HCT116 (cell line): Measurements from ENCODE around the gene HABP2. TPM values are rescaled to one million over a fixed set of nuclear protein-coding genes. Genes with fewer than 3 reads are reported as not detected.

Experiments
- ATAC-seq: fragments of 200-7000 bp; cut with Tn5 transposase; 2 replicates; pipeline ENCODE4 v1.9.1; 2020; ENCODE audit warnings: mild to moderate bottlenecking, moderate library complexity
- BruUV-seq: library from RNA; stranded (reverse); fragments of 400-500 nt; replicated peaks from 2 replicates; lab custom pipeline; 2021; lab: Mats Ljungman, UMichigan
- CTCF ChIA-PET: fragments of 300-600 bp; sonication (Branson Sonifier 250); formaldehyde crosslinking; loops from one replicate; lab custom pipeline; 2021; ENCODE audit warnings: antibody characterized with exemption; lab: Charles Lee
- POLR2A ChIA-PET: fragments of 300-600, 350-600 bp; sonication (Branson Sonifier 250); formaldehyde crosslinking; loops from one replicate; lab custom pipeline; 2021; ENCODE audit warnings: antibody characterized with exemption; lab: Charles Lee
- RAD21 ChIA-PET, 2 experiments: fragments of 300-600 bp; sonication (Branson Sonifier 250); formaldehyde crosslinking; loops; one replicate each; lab custom pipeline; 2023; ENCODE audit warnings: low total read pairs in 2 of 2; ENCODE audit not compliant: uncharacterized antibody in 2 of 2, unreplicated experiment in 2 of 2, low non-redundant PET in 1 of 2; lab: Charles Lee
- DNase-seq: peaks from one replicate; pipeline ENCODE4 v3.0.0-alpha.2; 2010; ENCODE audit warnings: low read depth, low spot score
- H2AFZ ChIP-seq: fragments of 200-600 bp; shearing (Covaris generic), sonication (generic); 2 replicates; pipeline ENCODE4 v1.6.1; 2017; ENCODE audit warnings: low read depth, mixed run types, mixed read lengths, antibody characterized with exemption, low read length; ENCODE audit not compliant: poor library complexity, severe bottlenecking
- H3K27ac ChIP-seq: 2 replicates; pipeline ENCODE4 v1.5.1; 2012; ENCODE audit warnings: low read depth, low read length
- H3K27me3 ChIP-seq: fragments of 200-600 bp; sonication (generic); 2 replicates; pipeline ENCODE4 v1.6.1; 2016; ENCODE audit warnings: mixed run types, low read length, mixed read lengths; ENCODE audit not compliant: insufficient read depth
- H3K36me3 ChIP-seq, 2 experiments: fragments of 200-500 bp in 1 of 2; fragments of 200-600 bp in 1 of 2; sonication (Bioruptor generic) in 1 of 2; sonication (generic) in 1 of 2; 2 replicates each; pipeline versions ENCODE4 v1.5.1 to v1.6.1; 2014 to 2016; ENCODE audit warnings: low read length in 2 of 2, inconsistent platforms in 1 of 2, mixed read lengths in 1 of 2, mixed run types in 1 of 2; ENCODE audit not compliant: insufficient read depth in 2 of 2, control insufficient read depth in 1 of 2
- H3K4me1 ChIP-seq, 2 experiments: fragments of 200-600 bp in 1 of 2; sonication (generic) in 1 of 2; 2 replicates each; pipeline versions ENCODE4 v1.5.1 to v1.6.1; 2012 to 2017; ENCODE audit warnings: low read length in 2 of 2, inconsistent platforms in 1 of 2, mild to moderate bottlenecking in 1 of 2, mixed read lengths in 1 of 2, mixed run types in 1 of 2, moderate library complexity in 1 of 2; ENCODE audit not compliant: insufficient read depth in 2 of 2, control insufficient read depth in 1 of 2
- H3K4me2 ChIP-seq: fragments of 200-600 bp; sonication (generic); 2 replicates; pipeline ENCODE4 v1.6.1; 2017; ENCODE audit warnings: mixed run types, low read length, mixed read lengths
- H3K4me3 ChIP-seq, 2 experiments: fragments of 200-600 bp in 1 of 2; sonication (generic) in 1 of 2; replicated peaks in 1 of 2; 2 replicates each; pipeline ENCODE4 v1.5.1; 2011 to 2016; ENCODE audit warnings: low read length in 2 of 2, control low read depth in 1 of 2, low read depth in 1 of 2, mild to moderate bottlenecking in 1 of 2, mixed read lengths in 1 of 2, mixed run types in 1 of 2
- H3K79me2 ChIP-seq: fragments of 200-600 bp; sonication (generic); 2 replicates; pipeline ENCODE4 v1.6.1; 2017; ENCODE audit warnings: mild to moderate bottlenecking, mixed run types, low read length, moderate library complexity, mixed read lengths; ENCODE audit not compliant: insufficient read depth
- H3K9ac ChIP-seq: fragments of 200-600 bp; sonication (generic); 2 replicates; pipeline ENCODE4 v1.6.1; 2016; ENCODE audit warnings: low read length, mixed read lengths
- H3K9me2 ChIP-seq: fragments of 200-600 bp; sonication (generic), shearing (Covaris generic); 2 replicates; pipeline ENCODE4 v1.6.1; 2017; ENCODE audit warnings: mixed run types, mild to moderate bottlenecking, moderate library complexity; ENCODE audit not compliant: insufficient read depth
- H3K9me3 ChIP-seq, 2 experiments: fragments of 200-500 bp in 1 of 2; fragments of 200-600 bp in 1 of 2; sonication (Bioruptor generic) in 1 of 2; sonication (generic) in 1 of 2; 2 replicates each; pipeline ENCODE4 v1.6.1; 2014 to 2017; ENCODE audit warnings: low read length in 2 of 2, mixed read lengths in 2 of 2, inconsistent platforms in 1 of 2, low read depth in 1 of 2, mild to moderate bottlenecking in 1 of 2, mixed run types in 1 of 2, moderate library complexity in 1 of 2; ENCODE audit not compliant: control insufficient read depth in 1 of 2, insufficient read depth in 1 of 2
- H4K20me1 ChIP-seq: fragments of 200-600 bp; sonication (generic), shearing (Covaris generic); 2 replicates; pipeline ENCODE4 v1.6.1; 2017; ENCODE audit warnings: mixed run types, mild to moderate bottlenecking, moderate library complexity; ENCODE audit not compliant: insufficient read depth
- ATF3 ChIP-seq: IDR thresholded peaks from 2 replicates; pipeline ENCODE4 v1.6.1; 2012
- EGR1 ChIP-seq: IDR thresholded peaks from 2 replicates; pipeline ENCODE4 v1.6.1; 2012; ENCODE audit warnings: low read depth
- ELF1 ChIP-seq: IDR thresholded peaks from 2 replicates; pipeline ENCODE4 v1.6.1; 2012; ENCODE audit warnings: low read depth, borderline replicate concordance
- EZH2phosphoT487 ChIP-seq: fragments of 200-600 bp; IDR thresholded peaks from 2 replicates; pipeline ENCODE4 v1.6.1; 2018; ENCODE audit warnings: antibody characterized with exemption, borderline replicate concordance
- FOSL1 ChIP-seq: IDR thresholded peaks from 2 replicates; pipeline ENCODE4 v1.6.1; 2012; ENCODE audit warnings: low read depth
- JUND ChIP-seq: IDR thresholded peaks from 2 replicates; pipeline ENCODE4 v1.6.1; 2012
- POLR2A ChIP-seq: IDR thresholded peaks from 2 replicates; pipeline ENCODE4 v1.7.0; 2011; ENCODE audit warnings: borderline replicate concordance; ENCODE audit not compliant: insufficient read depth, insufficient read length; ENCODE audit errors: extremely low read depth
- SIN3A ChIP-seq: IDR thresholded peaks from 2 replicates; pipeline ENCODE4 v1.6.1; 2012; ENCODE audit warnings: low read depth
- SRF ChIP-seq: IDR thresholded peaks from 2 replicates; pipeline ENCODE4 v1.6.1; 2012; ENCODE audit warnings: low read depth
- TCF7L2 ChIP-seq: IDR thresholded peaks from 2 replicates; pipeline ENCODE4 v1.7.0; 2011; ENCODE audit warnings: borderline replicate concordance, inconsistent platforms; ENCODE audit not compliant: insufficient read depth, insufficient read length; ENCODE audit errors: extremely low read depth
- YY1 ChIP-seq: IDR thresholded peaks from 2 replicates; pipeline ENCODE4 v1.6.1; 2011; ENCODE audit warnings: low read length, low read depth, moderate library complexity, mild to moderate bottlenecking; ENCODE audit not compliant: insufficient replicate concordance; ENCODE audit errors: extremely low read depth
- ZNF274 ChIP-seq: fragments of 200-500 bp; sonication (Bioruptor generic); IDR thresholded peaks from 2 replicates; pipeline ENCODE4 v1.6.1; 2014; ENCODE audit warnings: mild to moderate bottlenecking, low read depth, low read length, inconsistent platforms
- intact Hi-C: fragments of 100-400 bp; cut with micrococcal nuclease; formaldehyde crosslinking; loops from 2 replicates; pipeline ENCODE4 v1.10.0; 2022
- total RNA-seq: library from RNA; stranded (reverse); gene quantifications from one replicate; pipeline ENCODE4 v1.2.1, GENCODE V29; 2021; ENCODE audit not compliant: unreplicated experiment
- TF ChIP-seq, protein P1 (sequence below): IDR thresholded peaks from 2 replicates; pipeline ENCODE4 v1.6.1; 2012
- TF ChIP-seq, protein P2 (sequence below), 3 experiments: fragments of 200-600 bp in 1 of 3; sonication (generic) in 1 of 3; IDR thresholded peaks in 2 of 3; conservative IDR thresholded peaks in 1 of 3; 2 replicates each; pipeline ENCODE4 v1.5.1; 2012 to 2017; ENCODE audit warnings: low read depth in 2 of 3, low read length in 2 of 3, antibody characterized with exemption in 1 of 3, borderline replicate concordance in 1 of 3, control low read depth in 1 of 3, mild to moderate bottlenecking in 1 of 3, mixed read lengths in 1 of 3, mixed run types in 1 of 3, moderate library complexity in 1 of 3; ENCODE audit not compliant: insufficient read depth in 1 of 3
- TF ChIP-seq, protein P3 (sequence below): IDR thresholded peaks from 2 replicates; pipeline ENCODE4 v1.6.1; 2011; ENCODE audit warnings: mild to moderate bottlenecking, low read length, moderate library complexity; ENCODE audit not compliant: insufficient replicate concordance; ENCODE audit errors: extremely low read depth

The HABP2 gene
- total RNA-seq, 1 experiment from 2014 or later = 0.20 TPM

DNA sequence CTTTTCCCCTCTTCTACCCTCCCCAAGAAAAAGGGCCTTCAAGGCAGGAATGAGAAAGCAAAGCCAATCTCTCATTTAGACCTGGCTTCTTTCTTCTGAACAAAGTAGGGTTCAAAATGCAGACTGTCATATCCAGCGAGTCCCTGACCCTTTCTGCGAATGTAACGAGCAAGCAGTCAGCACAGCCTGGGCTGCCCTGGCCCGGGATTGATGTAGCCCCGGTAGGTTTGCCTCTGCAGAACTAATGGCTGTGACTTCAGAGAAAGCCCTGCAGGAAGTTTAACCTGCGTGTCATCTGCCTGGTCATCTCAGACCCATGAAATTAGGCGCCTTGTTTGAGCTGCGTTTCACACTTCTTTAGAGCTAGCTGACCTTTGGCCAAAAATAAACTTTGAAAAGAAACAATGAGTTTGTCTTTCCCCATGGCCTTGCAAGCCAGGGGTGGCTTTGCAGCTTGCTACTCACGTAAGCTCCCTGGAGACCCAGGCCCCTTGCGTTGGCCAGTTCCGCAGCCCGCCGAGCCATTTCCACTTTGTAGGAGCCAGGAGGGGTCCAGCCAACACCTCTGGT lies 36.4 kb downstream of the HABP2 start (continued):
- TF ChIP-seq FOSL1 = no peak

DNA sequence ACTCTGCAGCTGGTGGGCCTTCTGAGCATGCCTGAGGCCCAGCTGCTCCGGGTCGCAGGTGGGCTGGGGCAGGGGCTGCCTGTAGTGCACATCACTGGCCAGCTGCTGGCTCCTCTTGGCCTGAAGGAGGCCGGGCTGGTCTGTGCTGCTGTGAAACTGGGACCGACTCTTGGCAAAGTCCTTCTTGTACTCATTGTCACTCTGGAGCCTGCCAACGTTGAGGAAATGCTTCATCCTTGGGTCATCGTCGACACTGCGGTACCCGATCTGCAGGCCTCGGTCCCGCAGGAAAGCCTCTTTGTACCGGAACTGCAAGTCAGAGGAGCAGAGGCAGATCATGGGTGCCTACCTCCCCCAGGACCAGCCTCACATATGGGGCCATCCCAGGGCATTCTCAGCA lies 37.7 kb downstream of the HABP2 start:
- no TSS peak for BruUV-seq
- Histone ChIP-seq H2AFZ (no peak overlapping the region), H3K4me3 (no peak overlapping the region), H3K36me3 (no peaks in the 10 kb centered on the region), H3K9me3 (no peaks in the 10 kb centered on the region), H3K27me3 (peaks cover 27% of the 10 kb centered on the region; the same call in 1 of the 2 replicates), H3K27ac (no peak overlapping the region), H3K9me2 (no peaks in the 10 kb centered on the region), H3K4me2 (no peak overlapping the region), H3K79me2 (no peaks in the 10 kb centered on the region), H3K9ac (no peak overlapping the region), H4K20me1 (no peaks in the 10 kb centered on the region), H3K4me1 (peaks cover 6 to 10% of the 10 kb centered on the region in 2 experiments; a peak in 3 of 4 replicates)
- no peak for TF ChIP-seq YY1
- TF ChIP-seq, protein P1, sequence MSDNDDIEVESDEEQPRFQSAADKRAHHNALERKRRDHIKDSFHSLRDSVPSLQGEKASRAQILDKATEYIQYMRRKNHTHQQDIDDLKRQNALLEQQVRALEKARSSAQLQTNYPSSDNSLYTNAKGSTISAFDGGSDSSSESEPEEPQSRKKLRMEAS = no peak
- TF ChIP-seq ZNF274 = no peak
- TF ChIP-seq, protein P2, sequence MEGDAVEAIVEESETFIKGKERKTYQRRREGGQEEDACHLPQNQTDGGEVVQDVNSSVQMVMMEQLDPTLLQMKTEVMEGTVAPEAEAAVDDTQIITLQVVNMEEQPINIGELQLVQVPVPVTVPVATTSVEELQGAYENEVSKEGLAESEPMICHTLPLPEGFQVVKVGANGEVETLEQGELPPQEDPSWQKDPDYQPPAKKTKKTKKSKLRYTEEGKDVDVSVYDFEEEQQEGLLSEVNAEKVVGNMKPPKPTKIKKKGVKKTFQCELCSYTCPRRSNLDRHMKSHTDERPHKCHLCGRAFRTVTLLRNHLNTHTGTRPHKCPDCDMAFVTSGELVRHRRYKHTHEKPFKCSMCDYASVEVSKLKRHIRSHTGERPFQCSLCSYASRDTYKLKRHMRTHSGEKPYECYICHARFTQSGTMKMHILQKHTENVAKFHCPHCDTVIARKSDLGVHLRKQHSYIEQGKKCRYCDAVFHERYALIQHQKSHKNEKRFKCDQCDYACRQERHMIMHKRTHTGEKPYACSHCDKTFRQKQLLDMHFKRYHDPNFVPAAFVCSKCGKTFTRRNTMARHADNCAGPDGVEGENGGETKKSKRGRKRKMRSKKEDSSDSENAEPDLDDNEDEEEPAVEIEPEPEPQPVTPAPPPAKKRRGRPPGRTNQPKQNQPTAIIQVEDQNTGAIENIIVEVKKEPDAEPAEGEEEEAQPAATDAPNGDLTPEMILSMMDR (IDR thresholded peaks at IDR 0.05 in 2 of 3, conservative IDR thresholded peaks at IDR 0.05 in 1 of 3; ENCODE audit: borderline replicate concordance in 1 of 3, insufficient read depth in 1 of 3, low read depth in 2 of 3, low read length in 2 of 3) = no peak
- no peak for TF ChIP-seq TCF7L2
- TF ChIP-seq, protein P3, sequence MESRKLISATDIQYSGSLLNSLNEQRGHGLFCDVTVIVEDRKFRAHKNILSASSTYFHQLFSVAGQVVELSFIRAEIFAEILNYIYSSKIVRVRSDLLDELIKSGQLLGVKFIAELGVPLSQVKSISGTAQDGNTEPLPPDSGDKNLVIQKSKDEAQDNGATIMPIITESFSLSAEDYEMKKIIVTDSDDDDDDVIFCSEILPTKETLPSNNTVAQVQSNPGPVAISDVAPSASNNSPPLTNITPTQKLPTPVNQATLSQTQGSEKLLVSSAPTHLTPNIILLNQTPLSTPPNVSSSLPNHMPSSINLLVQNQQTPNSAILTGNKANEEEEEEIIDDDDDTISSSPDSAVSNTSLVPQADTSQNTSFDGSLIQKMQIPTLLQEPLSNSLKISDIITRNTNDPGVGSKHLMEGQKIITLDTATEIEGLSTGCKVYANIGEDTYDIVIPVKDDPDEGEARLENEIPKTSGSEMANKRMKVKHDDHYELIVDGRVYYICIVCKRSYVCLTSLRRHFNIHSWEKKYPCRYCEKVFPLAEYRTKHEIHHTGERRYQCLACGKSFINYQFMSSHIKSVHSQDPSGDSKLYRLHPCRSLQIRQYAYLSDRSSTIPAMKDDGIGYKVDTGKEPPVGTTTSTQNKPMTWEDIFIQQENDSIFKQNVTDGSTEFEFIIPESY = no peak
- no peak for TF ChIP-seq ATF3
- TF ChIP-seq SRF = no peak
- no peak for TF ChIP-seq JUND
- TF ChIP-seq EGR1 = no peak
- TF ChIP-seq EZH2phosphoT487 = no peak
- no peak for TF ChIP-seq ELF1
- no peak for TF ChIP-seq POLR2A
- no peak for TF ChIP-seq SIN3A
- DNase-seq = no peak
- intact Hi-C loops = no loop called here
- ChIA-PET RAD21 (no interaction called here), POLR2A (no interaction called here), CTCF (no interaction called here)
- ATAC-seq = no peak
